Caco-2 (cell line): ENCODE data around the gene SLC35E1. TPM values are rescaled to one million over a fixed set of nuclear protein-coding genes. Genes with fewer than 3 reads are reported as not detected.

Experiments
- BruUV-seq: library from RNA; stranded (reverse); fragments of 400-500 nt; replicated peaks from 2 replicates; lab custom pipeline; 2021; lab: Mats Ljungman, UMichigan
- CTCF ChIA-PET: fragments of 300-600 bp; sonication (Branson Sonifier 250); formaldehyde crosslinking; loops from one replicate; lab custom pipeline; 2022; ENCODE audit warnings: antibody characterized with exemption; lab: Charles Lee
- POLR2A ChIA-PET: fragments of 300-600 bp; sonication (Branson Sonifier 250); formaldehyde crosslinking; loops from one replicate; lab custom pipeline; 2022; ENCODE audit warnings: antibody characterized with exemption; lab: Charles Lee
- DNase-seq, 2 experiments: peaks; one replicate each; pipeline versions ENCODE4 v3.0.0 to v3.0.0-alpha.2; 2020 to 2022
- H3K27me3 ChIP-seq: replicated peaks from 2 replicates; pipeline ENCODE4 v1.6.0; 2011; ENCODE audit warnings: low read length; ENCODE audit not compliant: control insufficient read depth, insufficient read depth
- H3K36me3 ChIP-seq: 2 replicates; pipeline ENCODE4 v1.5.1; 2011; ENCODE audit warnings: low read length; ENCODE audit not compliant: control insufficient read depth, insufficient read depth
- H3K4me1 ChIP-seq: fragments of 250-450 bp; sonication (Bioruptor Pico); 2 replicates; pipeline ENCODE4 v1.5.1; 2020; ENCODE audit warnings: mild to moderate bottlenecking
- H3K4me3 ChIP-seq: 2 replicates; pipeline ENCODE4 v1.5.1; 2011; ENCODE audit warnings: low read depth, mild to moderate bottlenecking, control low read depth, low read length
- H3K9me3 ChIP-seq: fragments of 250-450 bp; sonication (Bioruptor Pico); 2 replicates; pipeline ENCODE4 v1.5.1; 2020; ENCODE audit warnings: mild to moderate bottlenecking, moderate library complexity
- H3K27ac Mint-ChIP-seq: one replicate; pipeline ENCODE4 v1.8.0; 2022; ENCODE audit warnings: mixed read lengths; ENCODE audit not compliant: unreplicated experiment
- H3K27me3 Mint-ChIP-seq: one replicate; pipeline ENCODE4 v1.8.0; 2022; ENCODE audit warnings: mixed read lengths; ENCODE audit not compliant: insufficient read depth, unreplicated experiment
- H3K36me3 Mint-ChIP-seq: one replicate; pipeline ENCODE4 v1.8.0; 2022; ENCODE audit warnings: mild to moderate bottlenecking, mixed read lengths; ENCODE audit not compliant: insufficient read depth, unreplicated experiment
- H3K4me1 Mint-ChIP-seq: one replicate; pipeline ENCODE4 v1.8.0; 2022; ENCODE audit warnings: low read depth, mixed read lengths; ENCODE audit not compliant: unreplicated experiment
- H3K4me3 Mint-ChIP-seq: one replicate; pipeline ENCODE4 v1.8.0; 2022; ENCODE audit warnings: mild to moderate bottlenecking, moderate library complexity, mixed read lengths; ENCODE audit not compliant: unreplicated experiment
- H3K9me3 Mint-ChIP-seq: one replicate; pipeline ENCODE4 v1.8.0; 2022; ENCODE audit warnings: mixed read lengths; ENCODE audit not compliant: unreplicated experiment
- CTCF ChIP-seq, 2 experiments: fragments of 200-600 bp in 1 of 2; IDR thresholded peaks; 1 replicate in 1 of 2; 2 replicates in 1 of 2; pipeline versions ENCODE4 v1.5.1 to v1.8.0; 2011 to 2022; ENCODE audit warnings: antibody characterized with exemption in 1 of 2, control low read depth in 1 of 2, inconsistent platforms in 1 of 2, low read depth in 1 of 2, low read length in 1 of 2, mild to moderate bottlenecking in 1 of 2, moderate library complexity in 1 of 2; ENCODE audit not compliant: insufficient read depth in 1 of 2, severe bottlenecking in 1 of 2, unreplicated experiment in 1 of 2
- intact Hi-C: fragments of 100-400 bp; cut with micrococcal nuclease; formaldehyde crosslinking; loops from one replicate; pipeline ENCODE4 v1.10.0; 2022; ENCODE audit not compliant: unreplicated experiment
- total RNA-seq: library from RNA; stranded (reverse); gene quantifications from 2 replicates; pipeline ENCODE4 v1.2.3, GENCODE V29; 2022

SLC35E1 gene
- total RNA-seq, 1 experiment from 2014 or later = 37.9 TPM

DNA sequence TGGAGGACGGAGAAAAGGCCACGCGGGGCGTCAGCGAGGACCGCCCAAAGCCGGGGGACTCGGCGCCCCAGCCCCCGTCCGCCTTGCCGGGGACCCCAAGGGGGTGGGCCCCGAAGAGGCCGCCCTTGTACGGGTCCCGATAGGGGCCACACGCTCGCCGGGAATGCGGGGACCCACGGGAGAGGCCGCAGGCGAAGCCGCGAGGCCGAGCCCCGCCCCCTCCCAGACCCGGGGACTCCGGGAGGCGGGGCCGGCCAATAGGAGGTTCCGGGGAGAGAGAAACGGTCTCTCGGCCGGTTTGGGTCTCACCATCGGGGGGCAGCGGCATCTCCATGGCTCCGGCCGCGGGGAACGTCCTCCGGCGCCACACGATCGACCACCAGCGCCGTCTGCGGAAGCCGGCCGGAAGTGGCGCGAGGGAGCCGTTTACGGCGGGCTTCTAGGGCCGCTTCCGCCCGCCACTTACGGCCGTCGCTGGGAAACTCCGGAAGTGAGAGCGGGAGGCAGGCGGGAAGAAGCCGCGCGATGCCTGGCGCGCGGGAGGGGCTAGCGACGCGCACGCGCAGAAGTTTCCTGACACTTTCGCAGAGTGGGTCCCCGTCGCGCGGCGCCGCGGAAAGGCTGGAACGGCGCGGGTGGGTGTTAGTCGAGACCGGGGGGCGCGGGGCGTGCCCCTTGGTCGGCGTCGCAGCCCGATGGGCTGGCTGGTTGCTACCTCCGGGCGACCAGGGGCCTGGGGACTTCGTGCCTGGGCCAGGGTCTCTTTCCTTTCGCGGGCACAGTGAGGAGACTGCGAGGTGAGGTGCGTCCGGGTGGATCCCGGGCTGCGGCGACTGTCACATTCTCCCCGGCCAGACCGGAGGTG is 29.9 kb downstream of the SLC35E1 start, which contains the start of gene CHERP:
Gene CHERP, minus strand, starts transcription at position 393 of the 865 bp plus-strand sequence. Its CDS starts 59 bp downstream, at position 334.
- H3K9me3 Mint-ChIP-seq = no peaks in the 10 kb centered on the region
- no peaks in the 10 kb centered on the region for H3K4me1 Mint-ChIP-seq
- intact Hi-C loops = no loop called here
- TF ChIP-seq CTCF (IDR thresholded peaks at IDR 0.05; ENCODE audit: insufficient read depth in 1 of 2, low read depth in 1 of 2, low read length in 1 of 2, severe bottlenecking in 1 of 2, unreplicated experiment in 1 of 2) = no peak
- BruUV-seq = no TSS peak
- peak within 1 kb of the TSS; percentile 78 for H3K4me3 Mint-ChIP-seq
- CTCF ChIA-PET = no interaction called here
- H3K27me3 ChIP-seq = no peaks in the 10 kb centered on the region
- no peaks in the 10 kb centered on the region for H3K27me3 Mint-ChIP-seq
- POLR2A ChIA-PET = interaction anchor here (0.6 kb wide), 1 partner anchor 44 kb away, joined by 3 read pairs; no protein-coding TSS in a partner anchor
- peak within 1 kb of the TSS; percentile 94 for H3K4me3 ChIP-seq
- peaks cover 2% of the 10 kb centered on the region; the same call in 1 of the 2 replicates for H3K36me3 ChIP-seq
- H3K36me3 Mint-ChIP-seq = peaks cover 46% of the 10 kb centered on the region
- no peaks in the 10 kb centered on the region for H3K9me3 ChIP-seq
- H3K27ac Mint-ChIP-seq = peak within 1 kb of the TSS; percentile 85
- 0 out of 2 replicates have a peak, but pooled peaks cover 6% of the 10 kb centered on the region for H3K4me1 ChIP-seq
- peak; percentile 91 for DNase-seq

GRCh38 chr19:16541526-16542044 is 30.6 kb downstream of the SLC35E1 start:
- no peaks in the 10 kb centered on the region for H3K27me3 Mint-ChIP-seq
- ChIA-PET POLR2A (interaction anchor here (0.6 kb wide), 1 partner anchor 44 kb away, joined by 3 read pairs; no protein-coding TSS in a partner anchor), CTCF (interaction anchor here (0.5 kb wide), 1 partner anchor 716 kb away, joined by 3 read pairs; no protein-coding TSS in a partner anchor)
- no peak for TF ChIP-seq CTCF (IDR thresholded peaks at IDR 0.05; ENCODE audit: insufficient read depth in 1 of 2, low read depth in 1 of 2, low read length in 1 of 2, severe bottlenecking in 1 of 2, unreplicated experiment in 1 of 2)
- H3K9me3 Mint-ChIP-seq = no peaks in the 10 kb centered on the region
- H3K36me3 Mint-ChIP-seq = peaks cover 52% of the 10 kb centered on the region
- Histone ChIP-seq H3K4me1 (0 out of 2 replicates have a peak, but pooled peaks cover 6% of the 10 kb centered on the region), H3K9me3 (no peaks in the 10 kb centered on the region), H3K4me3 (peak overlapping the region; percentile 94), H3K36me3 (peaks cover 2% of the 10 kb centered on the region; the same call in 1 of the 2 replicates), H3K27me3 (no peaks in the 10 kb centered on the region)
- TSS peak; percentile 77 for BruUV-seq
- peak in 1 of 2 experiments; percentile 13 for DNase-seq
- H3K4me3 Mint-ChIP-seq = peak overlapping the region; percentile 78
- intact Hi-C loops = no loop called here
- H3K4me1 Mint-ChIP-seq = no peaks in the 10 kb centered on the region
- peak overlapping the region; percentile 26 for H3K27ac Mint-ChIP-seq

- H3K4me3 Mint-ChIP-seq = peak overlapping the region; percentile 78
- no peak for DNase-seq
These were observed 31.3 kb downstream of the SLC35E1 start for GRCh38 chr19:16540948-16541347.

More at GRCh38 chr19:16540948-16541347, 31.3 kb downstream of the SLC35E1 start:
- H3K4me1 Mint-ChIP-seq = no peaks in the 10 kb centered on the region
- H3K27ac Mint-ChIP-seq = peak overlapping the region; percentile 26
- ChIA-PET POLR2A (no interaction called here), CTCF (no interaction called here)
- no peaks in the 10 kb centered on the region for H3K9me3 Mint-ChIP-seq
- BruUV-seq = no TSS peak
- no peak for TF ChIP-seq CTCF (IDR thresholded peaks at IDR 0.05; ENCODE audit: insufficient read depth in 1 of 2, low read depth in 1 of 2, low read length in 1 of 2, severe bottlenecking in 1 of 2, unreplicated experiment in 1 of 2)
- intact Hi-C loops = no loop called here
- H3K9me3 ChIP-seq = no peaks in the 10 kb centered on the region
- peaks cover 2% of the 10 kb centered on the region; the same call in 1 of the 2 replicates for H3K36me3 ChIP-seq
- 0 out of 2 replicates have a peak, but pooled peaks cover 6% of the 10 kb centered on the region for H3K4me1 ChIP-seq
- no peaks in the 10 kb centered on the region for H3K27me3 Mint-ChIP-seq
- no peaks in the 10 kb centered on the region for H3K27me3 ChIP-seq
- peak overlapping the region; percentile 94 for H3K4me3 ChIP-seq
- H3K36me3 Mint-ChIP-seq = peaks cover 56% of the 10 kb centered on the region
